HG03135 (cell line): ENCODE data around the gene VN1R5.
"Not testable (repeated sequence)": the region's sequence is repeated elsewhere in the genome, so short reads cannot be mapped to it uniquely, and the experiment has no call there.

ENCODE experiments used
- ATAC-seq: cut with Tn5 transposase; IDR thresholded peaks from one replicate; pipeline ENCODE4 v1.9.1; 2021; ENCODE audit warnings: mild to moderate bottlenecking, moderate library complexity; ENCODE audit not compliant: unreplicated experiment

Gene VN1R5

GRCh38 chr1:247270003-247270402 is 14.1 kb downstream of the VN1R5 start:
- no peak for ATAC-seq

- ATAC-seq, result no peak
Measured at GRCh38 chr1:247273013-247273412, 17.1 kb downstream of the VN1R5 start.

GRCh38 chr1:247274605-247275256 is 18.9 kb downstream of the VN1R5 start:
- ATAC-seq, result no peak

GRCh38 chr1:247277191-247277590 is 21.3 kb downstream of the VN1R5 start:
- ATAC-seq, result no peak

GRCh38 chr1:247281001-247281574 is 25.2 kb downstream of the VN1R5 start:
- ATAC-seq, result no peak

- no peak for ATAC-seq
Measured at GRCh38 chr1:247286134-247286670, 30.3 kb downstream of the VN1R5 start.

GRCh38 chr1:247287460-247287859 is 31.6 kb downstream of the VN1R5 start:
- ATAC-seq, result no peak

- ATAC-seq, result no peak
Measured at GRCh38 chr1:247288341-247288740, 32.5 kb downstream of the VN1R5 start.

GRCh38 chr1:247289274-247289892 is 33.5 kb downstream of the VN1R5 start:
- not testable (repeated sequence) for ATAC-seq

GRCh38 chr1:247290576-247290975 is 34.7 kb downstream of the VN1R5 start:
- ATAC-seq, result no peak

GRCh38 chr1:247291161-247291560 is 35.3 kb downstream of the VN1R5 start:
- ATAC-seq, result no peak

GRCh38 chr1:247291833-247292561 is 36.1 kb downstream of the VN1R5 start:
- ATAC-seq, result no peak

- no peak for ATAC-seq
Measured at GRCh38 chr1:247293047-247293446, 37.2 kb downstream of the VN1R5 start.

- ATAC-seq, result no peak
Measured at GRCh38 chr1:247294282-247294681, 38.4 kb downstream of the VN1R5 start.

- ATAC-seq, result no peak
Measured at GRCh38 chr1:247295274-247295684, 39.4 kb downstream of the VN1R5 start.

- no peak for ATAC-seq
Measured at GRCh38 chr1:247295746-247296145, 39.9 kb downstream of the VN1R5 start.

- ATAC-seq, result no peak
Measured at GRCh38 chr1:247296599-247297180, 40.8 kb downstream of the VN1R5 start.

- ATAC-seq, result no peak
Measured at GRCh38 chr1:247297263-247298123, 41.6 kb downstream of the VN1R5 start.

- no peak for ATAC-seq
Measured at GRCh38 chr1:247298124-247298481, 42.2 kb downstream of the VN1R5 start.

- ATAC-seq, result no peak
Measured at GRCh38 chr1:247298701-247299100, 42.8 kb downstream of the VN1R5 start.
